GM12878 (cell line): ENCODE data around the gene UBP1. TPM values are rescaled to one million over a fixed set of nuclear protein-coding genes. Genes with fewer than 3 reads are reported as not detected.
A peak's percentile ranks its signal among the peaks of the same experiment; 100 is the strongest.

Source experiments
- BACH1 ChIP-seq: fragments of 450-650 bp; IDR thresholded peaks from 2 replicates; pipeline ENCODE4 v1.6.1; 2017; ENCODE audit warnings: mild to moderate bottlenecking, borderline replicate concordance
- CEBPZ ChIP-seq: fragments of 150-350 bp; IDR thresholded peaks from 2 replicates; pipeline ENCODE4 v1.6.1; 2016; ENCODE audit warnings: low read depth, low read length
- CTCF ChIP-seq, 3 experiments: IDR thresholded peaks in 2 of 3; conservative IDR thresholded peaks in 1 of 3; 2 replicates each; pipeline ENCODE4 v1.5.1; 2011; ENCODE audit warnings: low read depth in 3 of 3, low read length in 3 of 3, mild to moderate bottlenecking in 3 of 3, control low read depth in 2 of 3, moderate library complexity in 2 of 3, inconsistent platforms in 1 of 3, mixed read lengths in 1 of 3; ENCODE audit not compliant: control insufficient read depth in 2 of 3, insufficient read depth in 1 of 3; ENCODE audit errors: extremely low read depth in 1 of 3
- EGR1 ChIP-seq, 2 experiments: IDR thresholded peaks; 1 replicate in 1 of 2; 2 replicates in 1 of 2; pipeline ENCODE4 v1.6.1; 2011 to 2012; ENCODE audit warnings: low read depth in 2 of 2, low read length in 2 of 2, borderline replicate concordance in 1 of 2, mild to moderate bottlenecking in 1 of 2, moderate library complexity in 1 of 2
- IKZF1 ChIP-seq: fragments of 450-650 bp; conservative IDR thresholded peaks from 2 replicates; pipeline ENCODE4 v1.6.1; 2017; ENCODE audit warnings: antibody characterized with exemption, mild to moderate bottlenecking
- PML ChIP-seq: IDR thresholded peaks from 2 replicates; pipeline ENCODE4 v1.6.1; 2012; ENCODE audit warnings: low read length, inconsistent platforms
- PRDM15 ChIP-seq: fragments of 450-650 bp; formaldehyde crosslinking; IDR thresholded peaks from 2 replicates; pipeline ENCODE4 v1.4.0; 2020; ENCODE audit warnings: mild to moderate bottlenecking, moderate library complexity
- RELB ChIP-seq: fragments of 450-650 bp; IDR thresholded peaks from 2 replicates; pipeline ENCODE4 v1.6.1; 2017; ENCODE audit warnings: low read depth, mild to moderate bottlenecking, moderate library complexity
- SPI1 ChIP-seq: IDR thresholded peaks from 2 replicates; pipeline ENCODE4 v1.6.1; 2011; ENCODE audit warnings: low read depth, mild to moderate bottlenecking, low read length, moderate library complexity, borderline replicate concordance; ENCODE audit not compliant: insufficient read depth
- SREBF1 ChIP-seq: IDR thresholded peaks from 2 replicates; pipeline ENCODE4 v1.6.1; 2012; ENCODE audit warnings: mild to moderate bottlenecking, low read length
- SREBF2 ChIP-seq: IDR thresholded peaks from 2 replicates; pipeline ENCODE4 v1.6.1; 2012; ENCODE audit warnings: mild to moderate bottlenecking, low read length
- polyA plus RNA-seq, 11 experiments: library from polyadenylated mRNA; depleted of rRNA in 4 of 11; unstranded in 6 of 11; stranded (reverse) in 5 of 11; fragments of >200 nt; fragmentation: Nextera tagmentation in 4 of 11; fragmentation: Illumina TruSeq in 1 of 11; extraction: Ambion mirVana in 4 of 11; extraction: Trizol in 1 of 11; gene quantifications; 1 replicate in 1 of 11; 2 replicates in 10 of 11; pipeline versions ENCODE4 v1.2.1 to v1.2.3, GENCODE V29; 2011 to 2016; ENCODE audit warnings: inconsistent platforms in 2 of 11, missing spikeins in 2 of 11, low read depth in 1 of 11
- total RNA-seq, 4 experiments: library from RNA; depleted of rRNA in 3 of 4; stranded (reverse); fragments of >200 nt in 3 of 4; fragmentation: Illumina TruSeq in 1 of 4; extraction: Trizol in 1 of 4; gene quantifications; 2 replicates each; pipeline versions ENCODE4 v1.2.1 to v1.2.3, GENCODE V29; 2013 to 2021
- TF ChIP-seq, protein P1 (sequence below): IDR thresholded peaks from 2 replicates; pipeline ENCODE4 v1.6.1; 2011; ENCODE audit warnings: low read depth, low read length, improper control_type of control experiment, borderline replicate concordance

The UBP1 gene
- total and polyA plus RNA-seq, 10 of the 15 experiments (the other 5 are each of a cell fraction or from before 2014, with no cell fraction given) = 9.3 to 93.6 (median 52.4) TPM

DNA sequence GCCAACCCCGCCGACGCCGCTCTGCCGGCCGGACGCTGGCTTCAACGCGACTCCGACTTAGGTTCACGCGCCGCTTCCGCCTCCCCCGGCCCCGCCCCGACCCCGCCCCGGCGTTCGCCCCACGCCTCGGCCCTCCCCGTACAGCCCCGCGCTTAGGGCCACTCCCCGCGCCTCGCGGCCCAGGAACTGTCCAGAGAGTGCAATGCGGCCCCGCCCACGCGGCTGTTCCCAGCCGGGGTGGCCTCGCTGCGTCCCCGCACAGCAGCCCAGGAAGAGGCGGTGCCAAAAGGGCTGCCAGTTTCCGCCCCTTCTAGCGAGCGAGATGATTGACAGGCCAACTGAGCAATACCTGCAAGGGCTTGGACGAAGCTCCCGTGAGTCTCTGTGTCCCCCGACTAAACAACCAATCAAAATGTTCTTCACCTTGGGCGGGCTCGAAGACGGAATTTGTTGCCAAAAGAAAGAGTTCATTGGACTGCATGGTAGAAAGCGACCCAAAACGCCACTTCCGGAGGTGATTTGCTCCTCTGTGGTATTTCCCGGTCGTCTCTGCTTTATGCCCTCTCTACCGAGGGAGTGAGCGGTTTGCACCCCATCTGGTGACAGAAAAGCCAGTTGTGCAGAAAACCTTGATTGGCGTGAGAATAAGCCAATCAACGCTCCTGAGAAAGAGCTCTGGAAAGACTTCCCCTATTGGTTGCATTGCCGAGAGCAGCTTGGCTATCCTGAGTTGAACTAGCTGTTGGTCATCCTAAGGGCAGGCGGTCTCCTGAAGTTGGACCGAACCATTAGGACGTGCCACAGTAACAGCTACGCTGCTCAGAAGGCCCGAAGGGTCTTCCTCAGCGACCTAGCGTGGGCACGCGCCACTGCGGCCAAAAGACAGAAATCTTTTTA lies at the start of gene UBP1 (continued):
- TF ChIP-seq CEBPZ = peak; percentile 88
- TF ChIP-seq IKZF1 = 0 out of 2 replicates have a peak, but pooled peaks have one; percentile 41
- TF ChIP-seq, protein P1, sequence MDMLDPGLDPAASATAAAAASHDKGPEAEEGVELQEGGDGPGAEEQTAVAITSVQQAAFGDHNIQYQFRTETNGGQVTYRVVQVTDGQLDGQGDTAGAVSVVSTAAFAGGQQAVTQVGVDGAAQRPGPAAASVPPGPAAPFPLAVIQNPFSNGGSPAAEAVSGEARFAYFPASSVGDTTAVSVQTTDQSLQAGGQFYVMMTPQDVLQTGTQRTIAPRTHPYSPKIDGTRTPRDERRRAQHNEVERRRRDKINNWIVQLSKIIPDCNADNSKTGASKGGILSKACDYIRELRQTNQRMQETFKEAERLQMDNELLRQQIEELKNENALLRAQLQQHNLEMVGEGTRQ = no peak
- TF ChIP-seq PML = peak; percentile 97
- TF ChIP-seq RELB = peak; percentile 71; the same call in 1 of the 2 replicates
- 0 out of 2 replicates have a peak, but pooled peaks have one; percentile 34 for TF ChIP-seq SREBF2
- TF ChIP-seq BACH1 = no peak
- TF ChIP-seq CTCF (IDR thresholded peaks at IDR 0.05 in 2 of 3, conservative IDR thresholded peaks at IDR 0.05 in 1 of 3; ENCODE audit: control insufficient read depth in 2 of 3, extremely low read depth in 1 of 3, insufficient read depth in 1 of 3, low read depth in 3 of 3, low read length in 3 of 3) = 0 out of 6 replicates have a peak, but pooled peaks of 2 of the 3 experiments have one; percentile 2 to 10
- TF ChIP-seq SPI1 = peak; percentile 81; the same call in 1 of the 2 replicates
- TF ChIP-seq SREBF1 = no peak
- peak; percentile 18 to 89 for TF ChIP-seq EGR1 (IDR thresholded peaks at IDR 0.05; ENCODE audit: borderline replicate concordance in 1 of 2, low read depth in 2 of 2, low read length in 2 of 2)
- no peak for TF ChIP-seq PRDM15
